Heart left ventricle (tissue), 13 donors: Measurements from ENCODE around the gene MAP3K20.

Experiments used
- POLR2A ChIP-seq, 2 donors: fragments of 450-650 bp; IDR thresholded peaks; one replicate each; pipeline ENCODE4 v1.6.1; 2017; ENCODE audit warnings: antibody characterized with exemption in 2 of 2, mild to moderate bottlenecking in 2 of 2, moderate library complexity in 2 of 2
- TF ChIP-seq, protein P1 (sequence below), 12 donors: fragments of 200-600 bp; sonication (generic) in 4 of 12; IDR thresholded peaks; one replicate each; pipeline versions ENCODE4 v1.5.0 to v1.8.0; 2018 to 2022; ENCODE audit warnings: antibody characterized with exemption in 12 of 12, mild to moderate bottlenecking in 5 of 12
- donor health status: ischemic (EF 13 %, LVEDD 7.1; RV severe dilation, severe dysfunction).
- donor health status: DM: no; HTN: yes; CAD: no.
- donor health status: DM: no; HTN: no; CAD: no.
- donor health status: ischemic (EF 25% LVEDD 6.9; RV normal size, moderate dysfunction).
- donor health status: ischemic (EF 25% LVEDD 5.7; RV mildly dilated, moderate dysfunction).
- donor health status: ischemic (EF 35%, LVEDD 5.7; RV mildly dilated, moderate dysfunction).
- donor health status: nonischemic (EF 11% LVEDD 7.7; RV severe dilation, severe dysfunction).
- donor health status: DM: yes; HTN: yes; CAD: no.
- donor health status: PGD.
- donor health status: ischemic (EF 29% LVEDD 5.4; RV normal size, mild dysfunction).
- donor health status: nonischemic (EF 23%, LVEDD 6.1; RV moderate dilation, normal function).

DNA sequence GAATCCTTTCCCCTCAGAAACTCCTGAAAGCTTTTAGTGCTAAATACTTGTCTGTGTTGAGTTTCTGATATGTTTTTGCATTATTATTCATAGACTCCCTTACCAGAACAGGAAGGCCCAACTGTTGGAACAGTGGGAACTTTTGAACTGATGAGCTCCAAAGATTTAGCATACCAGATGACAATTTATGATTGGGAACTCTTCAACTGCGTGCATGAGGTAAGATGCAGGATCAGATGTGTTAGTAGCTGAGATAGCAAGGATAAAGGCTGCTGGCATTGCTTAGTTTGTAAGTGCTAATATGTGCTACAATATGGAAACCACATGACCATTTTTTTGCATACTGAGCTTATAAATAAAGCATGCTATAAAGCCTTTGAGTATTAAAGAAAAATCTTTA, 49.2 kb upstream of the MAP3K20 start:
- TF ChIP-seq, protein P1, sequence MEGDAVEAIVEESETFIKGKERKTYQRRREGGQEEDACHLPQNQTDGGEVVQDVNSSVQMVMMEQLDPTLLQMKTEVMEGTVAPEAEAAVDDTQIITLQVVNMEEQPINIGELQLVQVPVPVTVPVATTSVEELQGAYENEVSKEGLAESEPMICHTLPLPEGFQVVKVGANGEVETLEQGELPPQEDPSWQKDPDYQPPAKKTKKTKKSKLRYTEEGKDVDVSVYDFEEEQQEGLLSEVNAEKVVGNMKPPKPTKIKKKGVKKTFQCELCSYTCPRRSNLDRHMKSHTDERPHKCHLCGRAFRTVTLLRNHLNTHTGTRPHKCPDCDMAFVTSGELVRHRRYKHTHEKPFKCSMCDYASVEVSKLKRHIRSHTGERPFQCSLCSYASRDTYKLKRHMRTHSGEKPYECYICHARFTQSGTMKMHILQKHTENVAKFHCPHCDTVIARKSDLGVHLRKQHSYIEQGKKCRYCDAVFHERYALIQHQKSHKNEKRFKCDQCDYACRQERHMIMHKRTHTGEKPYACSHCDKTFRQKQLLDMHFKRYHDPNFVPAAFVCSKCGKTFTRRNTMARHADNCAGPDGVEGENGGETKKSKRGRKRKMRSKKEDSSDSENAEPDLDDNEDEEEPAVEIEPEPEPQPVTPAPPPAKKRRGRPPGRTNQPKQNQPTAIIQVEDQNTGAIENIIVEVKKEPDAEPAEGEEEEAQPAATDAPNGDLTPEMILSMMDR (IDR thresholded peaks at IDR 0.05), result no peak
- TF ChIP-seq POLR2A (IDR thresholded peaks at IDR 0.05), result no peak
